ENCODE measurements around the gene MYRIP.
A peak's percentile ranks its signal among the peaks of the same experiment; 100 is the strongest.

Gene MYRIP

DNA sequence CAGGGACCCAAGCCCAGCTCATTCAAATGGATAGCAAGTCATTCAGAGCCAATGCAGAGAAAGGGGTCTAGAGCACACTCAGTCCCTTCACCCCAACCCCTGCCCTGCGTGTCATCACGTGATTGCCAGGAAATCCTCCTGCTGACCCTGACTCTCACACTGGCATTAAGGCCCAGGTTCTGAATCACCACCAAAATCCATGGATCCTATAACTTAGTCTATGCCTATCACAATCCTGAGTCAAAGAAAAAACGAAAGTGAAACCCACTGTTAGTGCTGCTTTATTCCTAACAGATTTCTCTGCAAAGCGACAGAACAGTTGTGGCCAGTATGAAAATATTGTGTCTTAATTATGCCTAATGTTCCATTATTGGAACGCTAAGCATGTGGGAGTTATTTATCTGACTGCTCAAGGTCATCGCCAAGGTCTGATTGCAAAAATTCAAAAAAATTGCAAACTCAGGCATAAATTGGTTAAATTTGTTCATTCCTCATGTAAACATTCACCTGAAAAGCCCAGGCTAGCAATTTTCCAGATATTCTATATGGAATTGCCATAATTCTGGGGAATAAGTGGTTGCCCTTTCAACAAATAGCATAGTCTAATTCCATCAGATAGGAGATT, 391.4 kb downstream of the MYRIP start:
- no peak for DNase-seq

DNA sequence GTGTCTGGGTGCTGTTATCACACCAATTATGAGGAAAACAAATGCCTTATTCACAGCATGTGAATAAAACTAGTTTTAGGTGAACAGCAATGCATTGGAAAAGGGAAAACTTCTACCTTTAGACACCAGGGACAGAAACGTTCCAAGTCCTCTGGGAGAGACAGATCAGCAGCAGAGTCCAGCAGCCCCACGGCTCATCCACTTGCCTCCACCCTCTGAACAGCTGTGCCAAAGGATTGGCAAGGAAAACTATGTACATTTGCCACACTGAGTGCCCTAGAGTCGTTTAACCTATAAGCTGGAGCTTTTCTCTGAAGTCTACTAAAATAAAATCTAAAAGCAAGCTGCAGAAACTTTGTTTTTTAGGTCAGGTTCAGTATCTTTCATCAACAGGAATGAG, 392.4 kb downstream of the MYRIP start:
- DNase-seq, result no peak

- DNase-seq, result no peak
Measured at GRCh38 chr3:40206522-40206921, 397.1 kb downstream of the MYRIP start.

- DNase-seq, result no peak
Measured at GRCh38 chr3:40207796-40208195, 398.4 kb downstream of the MYRIP start.

GRCh38 chr3:40208251-40208650, 398.8 kb downstream of the MYRIP start:
- DNase-seq, result no peak

GRCh38 chr3:40211579-40211978, 402.2 kb downstream of the MYRIP start:
- no peak for DNase-seq

DNA sequence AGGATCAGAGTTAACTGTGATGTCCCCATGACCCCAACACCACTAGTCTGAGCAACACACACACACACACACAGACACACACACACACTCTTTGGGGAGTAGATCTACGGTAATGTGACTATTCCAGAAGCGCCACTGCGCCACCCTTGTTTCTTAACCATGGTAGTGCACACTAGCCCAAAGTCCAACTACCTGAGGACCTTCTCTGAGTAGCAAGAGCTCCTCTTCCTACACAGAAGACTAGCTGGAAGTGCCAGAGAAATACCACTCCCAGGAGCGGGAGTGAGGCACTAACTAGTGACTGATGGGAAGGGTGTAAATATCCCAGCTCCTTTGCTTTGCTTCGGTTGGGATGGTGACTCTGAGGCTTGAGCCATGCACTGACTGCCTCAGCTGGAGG, 404.1 kb downstream of the MYRIP start:
- DNase-seq, result no peak

DNA sequence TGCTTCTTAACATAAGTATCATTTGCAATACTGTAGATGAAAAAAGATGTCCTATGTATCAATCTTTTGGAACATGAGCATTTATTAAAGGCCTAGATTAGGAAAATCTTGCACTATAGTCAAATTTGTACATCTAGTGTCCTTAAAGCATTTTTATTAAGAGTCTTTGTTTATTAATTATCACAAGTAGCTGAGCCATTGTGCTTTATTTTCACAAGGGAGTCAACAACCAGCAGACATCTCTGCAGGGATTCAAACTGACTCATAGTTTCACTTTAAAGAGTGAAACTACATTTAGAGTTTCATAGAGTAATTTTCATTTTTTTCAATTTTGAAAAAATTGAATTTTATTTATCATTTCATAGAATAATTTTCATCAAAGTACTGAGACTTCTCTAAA, 405.6 kb downstream of the MYRIP start:
- DNase-seq, result no peak

- DNase-seq, result no peak
Measured at GRCh38 chr3:40216471-40216870, 407.1 kb downstream of the MYRIP start.

DNA sequence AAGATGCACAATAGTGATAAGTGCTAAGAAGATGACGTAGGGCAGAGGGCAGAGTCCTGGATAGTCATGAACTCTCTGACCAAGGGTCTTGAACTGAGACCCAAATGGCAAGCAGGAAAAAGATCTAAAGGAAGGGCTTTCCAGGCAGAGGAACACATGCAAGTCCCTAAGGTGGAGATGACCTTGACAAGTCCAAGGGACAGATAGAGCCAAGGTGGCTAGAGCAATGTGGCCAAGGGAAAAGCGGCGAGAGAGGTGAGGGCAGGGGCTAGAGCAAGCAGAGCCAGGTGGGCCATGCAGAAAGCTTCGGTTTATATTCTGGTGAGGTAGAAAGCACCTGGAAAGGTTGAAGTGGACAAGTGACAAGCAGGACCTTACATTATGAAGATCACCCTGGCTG, 414.4 kb downstream of the MYRIP start:
- no peak for DNase-seq

DNA sequence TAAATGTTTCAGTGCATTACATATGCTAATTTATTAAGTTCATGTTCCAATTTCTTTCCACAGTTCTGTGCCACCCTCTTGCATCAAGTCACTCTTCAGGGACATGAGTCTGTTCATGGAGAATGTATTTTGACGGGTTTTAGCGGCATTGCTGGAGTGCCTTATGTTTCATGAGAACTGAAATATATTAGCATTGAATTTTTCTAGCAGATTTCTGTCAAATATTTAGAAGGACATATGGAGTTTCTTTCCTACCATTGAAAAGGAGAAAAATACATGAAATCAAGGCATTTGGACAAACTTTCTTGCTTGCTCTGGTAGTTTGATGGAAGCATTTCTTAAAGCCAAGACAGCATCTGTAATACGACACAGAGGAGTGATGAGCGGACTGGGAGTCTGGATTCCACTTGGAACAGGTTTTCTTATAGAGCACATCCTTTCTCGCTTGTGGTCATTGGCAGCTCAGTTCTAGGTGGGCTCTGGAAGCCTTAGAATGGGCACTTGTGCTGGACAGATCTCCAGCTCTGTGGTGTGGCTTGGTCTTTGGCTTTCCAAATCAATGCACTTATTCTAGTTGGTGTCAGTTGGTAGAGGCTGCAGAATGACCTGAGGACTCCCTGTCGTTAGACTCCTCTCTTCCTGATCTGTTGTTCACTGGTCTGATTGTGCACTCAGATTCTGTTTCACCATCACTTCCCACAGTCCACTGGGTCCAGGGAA, 415.5 kb downstream of the MYRIP start:
- no peak for DNase-seq

DNA sequence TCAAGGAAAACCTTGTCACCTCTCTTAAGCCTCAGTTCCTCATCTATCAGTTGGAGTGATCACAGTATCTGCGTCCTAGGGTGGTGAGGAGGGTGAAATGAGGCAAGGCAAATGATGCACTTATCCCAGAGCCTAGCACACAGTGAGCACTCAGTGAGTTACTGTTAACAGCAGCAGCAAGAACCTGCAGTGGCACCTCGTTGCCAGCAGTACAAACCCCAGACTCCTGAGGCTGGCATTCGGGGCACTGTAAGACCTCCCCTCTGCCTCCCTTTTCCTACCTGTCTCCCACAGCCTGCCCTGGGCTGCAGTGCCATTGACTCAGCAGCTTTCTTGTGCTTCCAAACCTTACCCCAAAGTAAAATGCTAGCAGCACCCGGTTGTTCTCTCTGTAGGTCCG, 417.2 kb downstream of the MYRIP start:
- DNase-seq, result no peak

- no peak for DNase-seq
Measured at GRCh38 chr3:40228792-40229350, 419.5 kb downstream of the MYRIP start.

- peak; percentile 55 for DNase-seq
Measured at GRCh38 chr3:40229386-40229785, 420.0 kb downstream of the MYRIP start.

DNA sequence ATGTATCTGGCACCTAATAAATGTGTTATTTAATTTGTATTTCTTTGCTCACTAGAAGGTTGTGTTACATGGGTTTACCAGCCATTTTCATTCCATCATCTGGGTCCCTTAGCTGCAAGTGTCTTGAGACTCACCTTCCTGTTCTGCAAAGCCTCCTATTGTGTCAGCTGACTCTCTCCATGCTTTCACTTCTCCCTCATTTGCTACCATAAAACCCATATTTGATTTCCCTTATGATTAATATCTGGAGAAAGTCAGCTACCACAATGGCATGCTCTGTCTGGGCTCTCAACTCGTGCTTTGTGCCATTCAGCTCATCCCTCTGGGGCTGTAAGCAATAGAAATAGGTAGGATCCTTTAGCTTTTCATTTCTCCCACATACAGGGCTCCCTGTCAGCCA, 420.6 kb downstream of the MYRIP start:
- no peak for DNase-seq

DNA sequence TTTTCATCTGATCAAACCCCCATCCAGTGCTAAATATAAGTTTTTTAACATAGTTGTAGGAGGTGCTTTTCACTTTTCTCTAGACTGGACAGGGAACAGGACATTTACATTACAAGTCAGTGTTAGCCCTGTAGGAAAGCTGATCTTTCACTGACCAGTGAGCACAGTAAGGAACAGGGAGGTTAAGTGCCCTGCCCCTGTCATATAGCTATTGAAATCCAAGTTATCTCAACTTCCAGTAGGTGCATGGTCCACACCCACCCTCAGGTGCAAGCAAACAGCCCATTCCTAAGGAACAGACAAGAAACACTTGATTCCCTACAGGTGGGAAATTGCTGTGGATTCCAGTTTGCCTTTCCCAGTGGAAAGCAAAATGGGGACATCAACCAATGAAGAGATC, 421.0 kb downstream of the MYRIP start:
- no peak for DNase-seq

DNA sequence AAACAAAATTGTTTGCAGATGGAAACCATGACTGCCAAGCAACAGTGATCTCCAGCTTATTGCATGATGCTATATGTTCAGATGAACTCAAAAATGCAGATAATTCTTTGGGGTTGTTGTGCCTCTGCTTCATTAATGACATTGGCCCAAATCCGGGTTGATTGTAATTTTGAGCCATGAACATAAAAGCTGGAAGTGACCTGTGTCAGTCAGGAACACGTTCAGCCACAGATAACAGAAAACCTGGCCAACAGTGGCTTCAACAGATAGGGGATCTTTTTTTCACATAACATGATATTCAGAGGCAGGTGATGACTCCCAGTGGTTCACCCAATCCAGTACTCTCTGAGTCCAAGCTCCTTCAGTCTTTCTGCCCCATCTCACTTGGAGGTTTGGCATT, 423.2 kb downstream of the MYRIP start:
- no peak for DNase-seq

DNA sequence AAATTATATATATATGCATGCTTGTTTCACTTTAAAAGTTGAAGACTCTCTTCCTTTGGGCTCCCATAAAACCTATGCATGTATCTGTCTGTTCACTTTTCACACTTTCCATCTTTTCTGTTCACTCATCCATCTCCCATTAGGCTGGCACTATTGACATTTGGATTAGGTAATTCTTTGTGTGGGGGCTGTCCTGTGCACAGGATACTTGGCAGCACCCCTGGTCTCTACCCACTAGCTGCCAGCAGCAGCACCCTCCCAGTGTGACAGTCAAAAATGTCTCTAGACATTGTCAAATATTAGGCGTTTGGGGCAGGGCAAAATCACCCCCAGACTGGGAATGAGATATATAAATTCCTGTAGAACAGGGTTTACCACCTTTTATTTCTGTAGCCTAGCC, 427.8 kb downstream of the MYRIP start:
- DNase-seq, result no peak

DNA sequence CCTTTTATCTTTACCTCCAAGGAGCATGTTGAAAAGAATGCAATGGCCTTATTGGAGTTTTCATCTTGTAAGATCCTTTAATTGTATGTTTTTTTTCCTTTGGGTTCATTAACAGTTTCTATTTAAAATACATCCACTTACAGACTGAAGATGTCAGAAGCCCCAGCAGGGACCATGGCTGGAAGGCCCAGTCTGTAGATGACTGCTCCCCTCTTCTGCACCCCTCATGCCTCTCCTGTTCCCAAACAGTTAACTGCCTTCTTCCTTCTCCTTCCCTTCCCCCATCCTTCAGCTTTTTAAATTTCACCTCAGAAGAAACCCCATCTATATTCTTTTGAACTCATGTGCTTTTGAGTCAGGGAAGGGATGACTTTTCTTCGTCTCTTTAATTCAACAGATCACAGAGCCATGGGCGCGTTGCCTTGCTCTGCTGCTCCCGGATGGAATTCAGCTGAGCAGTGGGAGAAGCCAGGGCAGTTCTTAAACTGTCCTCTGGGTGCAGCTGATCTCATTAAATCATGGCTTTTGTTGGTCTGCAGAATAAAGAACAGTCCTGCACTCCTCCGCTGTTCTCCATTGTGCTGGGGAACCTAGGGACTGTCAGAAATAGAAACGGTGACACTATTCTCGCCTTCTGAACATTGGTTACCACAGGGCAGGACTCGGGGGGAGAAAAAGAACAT, 428.6 kb downstream of the MYRIP start:
- no peak for DNase-seq

DNA sequence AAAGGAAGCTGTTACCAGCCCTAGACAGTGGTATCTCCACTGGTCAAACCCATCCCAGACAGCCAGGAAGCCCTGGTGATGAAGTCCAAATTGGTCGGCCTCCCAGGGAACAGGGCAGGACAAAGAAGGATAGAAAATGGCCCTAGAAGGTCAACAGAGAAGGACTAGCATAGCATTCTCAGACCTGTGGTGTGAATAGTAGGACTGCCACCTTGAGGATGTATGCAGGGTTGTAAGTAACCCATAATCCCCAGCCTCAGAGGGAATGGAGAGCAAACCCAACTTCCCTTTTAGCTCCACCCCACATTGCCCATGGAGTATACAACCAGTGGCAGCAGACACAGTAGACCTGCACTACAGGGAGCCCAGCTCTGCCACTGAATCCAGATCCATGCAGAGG, 431.5 kb downstream of the MYRIP start:
- no peak for DNase-seq

GRCh38 chr3:40242216-40242615, 432.8 kb downstream of the MYRIP start:
- DNase-seq, result no peak

DNA sequence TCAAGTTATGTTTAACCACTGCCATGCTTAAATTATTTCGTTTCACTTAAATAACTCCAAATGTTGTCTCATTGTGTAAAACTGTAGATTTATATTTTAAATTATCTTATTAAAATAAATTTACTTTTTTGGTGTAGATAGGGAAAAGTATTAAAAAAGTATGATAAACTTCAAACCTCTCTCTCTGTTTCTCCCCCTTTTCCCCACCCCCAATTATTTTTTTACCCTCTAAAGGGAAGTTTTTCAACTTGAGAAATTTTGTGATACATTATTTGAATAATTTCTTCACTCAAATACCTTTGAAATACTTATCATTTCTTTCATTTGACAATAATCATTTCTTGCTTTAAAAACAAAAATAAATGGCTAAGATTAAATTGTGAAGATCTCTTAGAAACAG, 433.2 kb downstream of the MYRIP start:
- DNase-seq, result no peak

GRCh38 chr3:40243056-40243455, 433.6 kb downstream of the MYRIP start:
- DNase-seq, result no peak
